Measurements from ENCODE around the gene CMTR1. TPM values are rescaled to one million over a fixed set of nuclear protein-coding genes. Genes with fewer than 3 reads are reported as not detected.

CMTR1 gene
- polyA plus RNA-seq, 1 of the 3 experiments (the other 2 are of a cell fraction) = 19.8 TPM

DNA sequence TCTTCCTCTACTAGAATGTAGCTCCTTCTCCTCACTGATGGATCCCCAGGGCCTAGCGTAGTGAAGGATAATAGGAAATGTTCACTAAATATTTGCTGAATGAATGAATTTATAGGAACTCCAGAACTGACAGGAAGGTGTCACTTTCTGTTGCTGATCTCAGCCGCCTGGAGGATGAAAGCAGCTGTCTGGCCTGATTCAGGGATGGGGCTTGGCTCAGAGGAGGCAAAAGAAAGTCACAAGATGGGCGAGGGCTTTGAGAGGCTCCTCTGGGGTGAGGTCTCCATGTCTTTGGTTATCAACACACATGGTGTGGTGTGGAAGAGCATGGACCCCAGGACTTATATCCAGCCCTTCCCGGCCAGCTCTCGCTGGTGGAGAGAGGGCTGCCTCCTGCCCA, 78.2 kb downstream of the CMTR1 start:
- Histone ChIP-seq H3K4me3 (ENCODE audit: low read depth in 2 of 2, low read length in 1 of 2) (no peak overlapping the region), H3K4me2 (no peak overlapping the region), H3K36me3 (replicated peaks in 1 of 2; ENCODE audit: control insufficient read depth in 1 of 2, insufficient read depth in 2 of 2, low read length in 1 of 2) (no peaks in the 10 kb centered on the region), H4K20me1 (ENCODE audit: insufficient read depth) (no peaks in the 10 kb centered on the region), H3K27ac (ENCODE audit: low read depth in 2 of 2, low read length in 1 of 2) (no peak overlapping the region), H3K9me3 (no peaks in the 10 kb centered on the region), H3K27me3 (ENCODE audit: insufficient read depth) (no peaks in the 10 kb centered on the region), H3K9ac (no peak overlapping the region), H2AFZ (ENCODE audit: low read depth) (no peak overlapping the region), H3K4me1 (ENCODE audit: control insufficient read depth in 1 of 2, insufficient read depth in 2 of 2, low read depth in 1 of 2, low read length in 1 of 2) (peaks cover 3 to 43% of the 10 kb centered on the region in 2 experiments; a peak in 3 of 4 replicates), H3K9me2 (no peaks in the 10 kb centered on the region), H3K79me2 (ENCODE audit: insufficient read depth) (no peaks in the 10 kb centered on the region), H3F3A (replicated peaks; ENCODE audit: insufficient read depth) (no peaks in the 10 kb centered on the region)
- ChIA-PET CTCF (interaction anchor here (0.6 to 2.6 kb wide), 3 partner anchors 9 to 54 kb away, joined by 3 to 6 read pairs (median 4); no protein-coding TSS in a partner anchor), POLR2A (no interaction called here)
- TF ChIP-seq TAF1 (IDR thresholded peaks at IDR 0.05; ENCODE audit: borderline replicate concordance, low read depth, low read length) (no peak), FOXM1 (IDR thresholded peaks at IDR 0.05; ENCODE audit: low read depth) (no peak), RAD21 (IDR thresholded peaks at IDR 0.05; ENCODE audit: low read length) (no peak), ELF1 (IDR thresholded peaks at IDR 0.05) (no peak), EP300 (IDR thresholded peaks at IDR 0.05; ENCODE audit: borderline replicate concordance in 1 of 2, low read depth in 1 of 2, low read length in 1 of 2) (no peak), RXRA (IDR thresholded peaks at IDR 0.05; ENCODE audit: borderline replicate concordance, low read depth) (no peak), MEF2A (IDR thresholded peaks at IDR 0.05; ENCODE audit: borderline replicate concordance, low read depth) (no peak), RFX5 (IDR thresholded peaks at IDR 0.05; ENCODE audit: low read length) (no peak), TCF12 (IDR thresholded peaks at IDR 0.05) (no peak), RCOR1 (IDR thresholded peaks at IDR 0.05; ENCODE audit: low read length) (no peak), NRF1 (IDR thresholded peaks at IDR 0.05; ENCODE audit: low read depth, low read length) (no peak), TEAD4 (IDR thresholded peaks at IDR 0.05; ENCODE audit: borderline replicate concordance, insufficient read depth) (no peak), SIN3A (IDR thresholded peaks at IDR 0.05; ENCODE audit: borderline replicate concordance, low read depth, low read length) (no peak), NFIC (IDR thresholded peaks at IDR 0.05; ENCODE audit: borderline replicate concordance) (no peak), YY1 (IDR thresholded peaks at IDR 0.05; ENCODE audit: low read depth) (no peak), USF1 (IDR thresholded peaks at IDR 0.05; ENCODE audit: borderline replicate concordance, low read depth) (no peak), ZBTB33 (IDR thresholded peaks at IDR 0.05; ENCODE audit: borderline replicate concordance, low read depth) (no peak)
- TF ChIP-seq, protein P1, sequence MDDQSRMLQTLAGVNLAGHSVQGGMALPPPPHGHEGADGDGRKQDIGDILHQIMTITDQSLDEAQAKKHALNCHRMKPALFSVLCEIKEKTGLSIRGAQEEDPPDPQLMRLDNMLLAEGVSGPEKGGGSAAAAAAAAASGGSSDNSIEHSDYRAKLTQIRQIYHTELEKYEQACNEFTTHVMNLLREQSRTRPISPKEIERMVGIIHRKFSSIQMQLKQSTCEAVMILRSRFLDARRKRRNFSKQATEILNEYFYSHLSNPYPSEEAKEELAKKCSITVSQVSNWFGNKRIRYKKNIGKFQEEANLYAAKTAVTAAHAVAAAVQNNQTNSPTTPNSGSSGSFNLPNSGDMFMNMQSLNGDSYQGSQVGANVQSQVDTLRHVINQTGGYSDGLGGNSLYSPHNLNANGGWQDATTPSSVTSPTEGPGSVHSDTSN (IDR thresholded peaks at IDR 0.05) = no peak
- no peak for DNase-seq
- 63% methylated on average over 3 of the region's 5 CpGs for WGBS (ENCODE audit: low lambda C conversion rate)

All from SK-N-SH (cell line).